Stomach (tissue), 4 donors: ENCODE data around the gene CREM.

ENCODE experiments used
- CTCF ChIP-seq, 7 experiments: fragments of 450-650 bp in 4 of 7; fragments of 200-600 bp in 3 of 7; sonication (generic) in 3 of 7; IDR thresholded peaks; one replicate each; pipeline ENCODE4 v1.5.1; 2016 to 2019; ENCODE audit warnings: antibody characterized with exemption in 7 of 7, control low read depth in 2 of 7, mild to moderate bottlenecking in 1 of 7
- EP300 ChIP-seq: sonication (generic); formaldehyde crosslinking; IDR thresholded peaks from one replicate; pipeline ENCODE4 v1.6.1; 2017; ENCODE audit warnings: antibody characterized with exemption
- POLR2A ChIP-seq, 4 donors: fragments of 450-650 bp; IDR thresholded peaks; one replicate each; pipeline ENCODE4 v1.6.1; 2016; ENCODE audit warnings: antibody characterized with exemption in 4 of 4, control low read depth in 2 of 4, mild to moderate bottlenecking in 1 of 4, moderate library complexity in 1 of 4
- POLR2AphosphoS5 ChIP-seq, 3 donors: sonication (generic); formaldehyde crosslinking; IDR thresholded peaks; one replicate each; pipeline ENCODE4 v1.6.1; 2016; ENCODE audit warnings: antibody characterized with exemption in 3 of 3

GRCh38 chr10:35182631-35183510 is 56.2 kb downstream of the CREM start:
- TF ChIP-seq CTCF (IDR thresholded peaks at IDR 0.05) = no peak
- no peak for TF ChIP-seq EP300
- no peak for TF ChIP-seq POLR2A (IDR thresholded peaks at IDR 0.05)
- TF ChIP-seq POLR2AphosphoS5 (IDR thresholded peaks at IDR 0.05) = no peak
